GM19463 (cell line): ENCODE data around the gene RANBP10.

Source experiments
- ATAC-seq: cut with Tn5 transposase; IDR thresholded peaks from one replicate; pipeline ENCODE4 v1.9.1; 2021; ENCODE audit warnings: mild to moderate bottlenecking, moderate library complexity; ENCODE audit not compliant: unreplicated experiment

The RANBP10 gene

DNA sequence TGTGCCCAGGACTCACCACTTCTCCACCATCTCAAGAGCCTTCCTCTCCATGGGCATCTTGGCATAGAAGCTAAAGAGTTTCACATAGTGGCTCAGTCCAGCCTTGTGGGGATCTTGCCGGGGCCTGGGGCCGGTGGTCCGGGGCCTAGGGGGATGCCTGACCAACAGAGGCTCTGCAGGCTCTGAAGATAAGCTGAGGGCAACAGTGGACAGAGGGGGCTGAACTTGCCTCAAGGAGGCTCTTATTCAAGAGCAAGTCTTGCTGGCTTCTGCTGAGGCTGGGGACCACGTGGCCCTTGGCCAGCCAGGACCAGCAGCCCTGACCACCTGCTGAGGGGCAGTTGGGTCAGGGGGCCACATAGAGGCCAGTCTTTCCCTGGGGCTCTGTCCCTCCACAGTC lies 22.3 kb upstream of the RANBP10 start:
- ATAC-seq = no peak

DNA sequence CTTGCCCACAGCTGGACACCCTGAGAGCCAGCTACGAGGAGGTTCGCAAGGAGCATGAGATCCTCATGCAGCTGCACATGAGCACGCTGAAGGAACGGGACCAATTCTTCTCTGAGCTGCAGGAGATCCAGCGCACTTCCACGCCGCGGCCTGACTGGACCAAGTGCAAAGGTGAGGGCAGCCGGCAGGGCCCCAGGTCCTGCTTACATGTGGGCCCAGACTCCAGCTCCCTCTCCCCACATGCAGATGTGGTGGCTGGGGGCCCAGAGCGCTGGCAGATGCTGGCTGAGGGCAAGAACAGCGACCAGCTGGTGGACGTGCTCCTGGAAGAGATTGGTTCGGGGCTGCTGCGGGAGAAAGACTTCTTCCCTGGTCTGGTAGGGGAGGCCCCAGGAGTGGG lies 19.5 kb upstream of the RANBP10 start:
- ATAC-seq = no peak

DNA sequence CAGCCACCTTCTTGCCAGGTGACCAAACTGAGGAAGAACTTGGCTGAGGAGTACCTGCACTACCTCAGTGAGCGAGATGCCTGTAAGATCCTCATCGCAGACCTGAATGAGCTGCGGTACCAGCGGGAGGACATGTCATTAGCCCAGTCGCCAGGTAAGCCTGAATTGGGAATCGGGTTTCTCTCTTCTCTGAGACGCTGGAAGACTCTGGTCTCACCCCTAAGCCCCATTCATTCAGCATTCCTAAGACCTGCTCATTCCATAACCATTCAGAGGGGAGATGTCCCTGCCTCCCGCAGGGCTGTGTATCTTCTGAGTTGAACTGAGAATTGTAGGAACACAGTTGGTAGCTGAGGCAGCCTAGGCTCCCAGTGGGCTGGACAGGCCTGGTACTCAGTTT lies 18.8 kb upstream of the RANBP10 start:
- no peak for ATAC-seq

DNA sequence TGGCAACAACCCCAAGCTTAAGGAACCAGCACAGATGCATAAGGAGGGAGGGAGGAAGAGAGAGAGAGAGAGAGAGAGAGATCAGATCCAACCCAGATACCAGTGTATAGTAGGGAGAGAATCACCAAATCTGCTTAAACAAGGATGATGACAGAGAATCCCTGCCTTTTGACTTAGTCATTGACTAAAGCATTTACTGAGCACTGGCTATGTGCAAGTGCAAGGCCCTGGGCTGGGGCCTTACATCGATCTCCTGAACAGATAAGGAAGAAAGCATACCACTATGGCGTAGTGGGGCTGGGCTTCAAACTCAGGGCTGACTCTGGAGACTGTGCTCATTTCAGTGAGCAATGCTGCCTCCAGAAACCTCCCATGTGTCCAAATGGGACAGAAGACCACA lies 16.2 kb upstream of the RANBP10 start:
- ATAC-seq = no peak

DNA sequence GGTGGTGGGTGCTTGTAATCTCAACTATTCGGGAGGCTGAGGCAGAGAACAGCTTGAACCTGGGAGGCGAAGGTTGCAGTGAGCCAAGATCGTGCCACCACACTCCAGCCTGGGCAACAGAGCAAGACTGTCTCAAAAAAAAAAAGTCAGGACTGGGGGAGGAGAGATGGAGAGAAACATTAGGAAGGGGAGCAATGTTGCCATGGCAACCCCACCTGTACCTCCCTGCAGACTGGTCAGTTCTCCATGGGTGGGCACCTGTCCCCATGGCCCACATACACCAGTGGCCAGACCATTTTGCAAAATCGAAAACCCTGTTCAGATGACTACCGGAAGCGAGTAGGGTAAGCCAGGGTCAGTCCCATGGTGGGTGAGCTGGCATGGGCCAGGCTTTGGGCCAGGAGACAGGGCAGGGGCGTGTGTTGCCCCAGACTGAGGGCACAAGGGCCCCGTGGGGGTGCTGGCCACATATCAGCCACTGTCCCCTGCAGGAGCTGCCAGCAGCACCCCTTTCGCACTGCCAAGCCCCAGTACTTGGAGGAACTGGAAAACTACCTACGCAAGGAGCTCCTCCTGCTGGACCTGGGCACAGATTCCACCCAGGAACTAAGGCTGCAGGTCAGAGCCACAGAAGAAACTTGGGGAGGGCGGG lies 14.4 kb upstream of the RANBP10 start:
- no peak for ATAC-seq

DNA sequence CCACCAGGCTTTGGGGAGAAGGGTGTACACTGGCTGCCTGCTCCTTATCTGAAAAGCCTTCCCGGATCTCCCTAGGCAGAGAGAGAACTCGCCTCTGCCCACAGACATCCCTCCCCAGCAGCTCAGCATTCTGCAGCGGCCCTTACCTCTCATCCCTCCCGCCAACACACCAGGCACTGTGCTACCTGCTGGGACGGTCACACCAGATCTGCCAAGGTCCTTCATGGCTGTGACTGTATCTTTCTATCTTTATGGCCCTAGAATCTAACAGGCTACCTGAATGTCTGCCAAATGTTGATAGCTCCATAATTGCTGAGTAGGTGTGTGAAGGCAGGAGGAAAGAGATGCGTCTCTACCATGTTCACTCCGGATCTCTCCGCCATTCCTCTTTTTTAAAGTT lies 8.2 kb upstream of the RANBP10 start:
- no peak for ATAC-seq

DNA sequence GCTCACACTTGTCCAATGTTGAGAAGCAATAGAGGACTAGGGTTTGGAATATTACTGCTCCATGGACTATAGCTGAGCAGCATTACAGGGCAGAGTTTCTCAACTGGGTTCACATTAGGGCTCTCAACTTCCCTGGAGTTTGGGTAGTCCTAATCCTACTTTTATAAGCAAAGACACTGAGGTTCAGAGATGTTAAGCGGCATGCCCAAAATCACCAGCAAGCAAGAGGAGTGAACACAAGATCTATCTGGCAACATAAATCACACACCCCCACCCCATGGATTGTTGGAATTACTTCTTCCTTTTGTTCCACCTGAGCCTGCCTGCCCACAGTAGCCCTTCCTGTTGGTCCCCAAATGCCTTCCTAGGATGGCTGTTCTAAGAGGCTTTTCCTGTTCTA lies 5.5 kb upstream of the RANBP10 start:
- ATAC-seq = no peak

DNA sequence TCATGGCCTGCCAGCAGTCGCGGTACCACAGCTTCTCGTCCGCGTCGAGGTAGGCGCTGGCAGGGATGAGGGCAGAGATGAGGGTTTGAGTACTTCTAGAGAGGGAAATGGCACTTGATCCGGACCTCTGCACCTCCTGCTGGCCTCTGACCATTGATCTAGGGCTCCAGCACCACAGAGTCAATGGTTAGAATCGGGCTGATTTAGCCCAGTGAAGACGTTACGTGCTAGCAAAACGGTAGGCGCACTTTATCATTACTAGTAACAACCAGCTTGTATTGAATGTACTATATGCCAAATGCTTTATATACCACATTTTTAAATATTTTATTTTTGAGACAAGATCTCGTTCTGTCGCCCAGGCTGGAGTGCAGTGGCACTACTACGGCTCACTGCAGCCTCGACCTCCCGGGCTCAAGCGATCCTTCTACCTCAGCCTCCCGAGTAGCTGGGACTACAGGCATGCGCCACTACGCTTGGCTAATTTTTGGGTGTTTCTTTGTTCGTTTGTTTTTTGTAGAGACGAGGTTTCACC lies 855 bp upstream of the RANBP10 start:
- ATAC-seq = no peak

DNA sequence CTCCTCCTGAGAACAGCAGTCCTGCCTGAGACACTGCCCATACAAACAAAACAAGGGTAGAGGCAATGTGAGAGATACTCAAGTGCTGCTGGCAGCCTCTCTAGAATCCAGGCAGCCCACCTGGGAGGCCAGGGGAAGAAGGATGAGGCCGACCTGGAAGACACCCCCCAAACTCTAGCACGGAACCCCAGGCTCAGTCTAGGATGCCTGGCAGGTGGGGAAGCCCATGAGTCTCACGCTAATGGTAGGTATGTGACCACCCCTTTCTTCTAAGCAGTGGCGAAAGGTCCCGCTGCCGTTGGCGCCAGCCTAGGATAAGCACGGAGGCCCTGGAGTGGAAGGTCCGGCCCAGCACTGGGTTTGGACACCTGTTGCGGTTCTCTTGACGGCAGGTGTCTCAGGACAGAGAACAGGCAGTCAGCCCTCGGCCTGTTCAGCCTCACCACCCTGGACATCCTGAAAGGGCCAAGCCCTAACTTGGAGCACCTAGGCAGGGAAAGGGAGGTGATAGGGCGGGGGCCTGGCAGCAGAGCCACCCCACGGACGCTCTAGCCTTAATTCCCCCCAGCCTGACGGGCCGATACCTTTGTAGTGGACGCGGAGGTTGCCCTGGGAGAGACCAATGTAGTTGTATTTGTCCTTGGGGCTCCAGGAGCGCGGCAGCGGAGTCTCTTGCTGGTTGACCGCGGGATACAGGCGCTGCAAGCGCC lies 487 bp downstream of the RANBP10 start:
- ATAC-seq = no peak

DNA sequence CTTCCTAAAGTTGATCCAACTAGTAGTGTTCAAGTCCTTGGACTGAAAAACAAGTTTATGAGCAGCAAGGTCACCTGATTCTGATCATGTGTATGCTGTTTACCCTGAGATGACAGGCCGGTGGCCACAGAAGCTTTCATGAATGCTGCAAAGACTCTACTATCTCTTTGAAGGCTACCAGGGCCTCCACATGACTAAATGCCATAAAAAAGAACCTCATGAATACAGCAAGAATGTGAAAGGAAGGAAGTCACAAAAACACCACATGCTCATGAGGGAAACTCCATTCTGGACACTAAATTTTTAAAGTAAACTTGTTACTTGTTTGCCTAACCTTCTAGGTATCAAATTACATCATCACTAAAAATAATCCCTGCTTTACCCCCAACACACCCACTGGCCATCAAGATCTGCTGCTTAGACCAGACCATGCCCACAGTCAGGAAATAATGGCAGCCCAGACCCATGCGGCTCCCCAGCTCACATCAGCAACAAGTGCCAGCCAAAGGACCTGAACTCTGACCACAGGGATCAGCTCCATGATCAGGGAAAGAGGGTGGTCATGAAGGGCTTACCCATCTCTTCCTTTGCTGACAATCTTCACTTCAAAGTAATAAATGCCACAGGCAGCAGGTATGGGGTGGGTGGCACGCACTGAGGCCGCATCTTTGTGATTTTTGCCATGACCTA lies 1.4 kb downstream of the RANBP10 start:
- ATAC-seq = no peak

DNA sequence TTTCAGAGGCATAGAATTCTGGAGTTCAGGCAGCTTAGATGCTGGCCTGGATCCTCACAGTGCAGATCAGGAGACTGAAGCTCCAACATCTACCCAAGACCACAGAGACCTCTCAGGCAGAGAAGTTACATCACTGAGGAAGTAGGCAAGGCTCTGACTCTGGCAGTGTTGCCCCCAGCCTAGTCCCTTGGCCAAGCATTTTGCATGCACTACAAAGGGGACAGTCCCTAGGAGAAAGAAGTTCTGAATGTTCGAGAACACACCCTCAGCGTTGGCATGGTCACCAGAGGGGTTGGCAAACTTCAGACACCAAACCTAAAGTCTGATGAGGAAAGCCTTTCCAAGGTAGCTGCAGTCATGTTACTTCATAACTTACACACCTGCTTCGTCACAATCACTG lies 2.5 kb downstream of the RANBP10 start:
- ATAC-seq = no peak

DNA sequence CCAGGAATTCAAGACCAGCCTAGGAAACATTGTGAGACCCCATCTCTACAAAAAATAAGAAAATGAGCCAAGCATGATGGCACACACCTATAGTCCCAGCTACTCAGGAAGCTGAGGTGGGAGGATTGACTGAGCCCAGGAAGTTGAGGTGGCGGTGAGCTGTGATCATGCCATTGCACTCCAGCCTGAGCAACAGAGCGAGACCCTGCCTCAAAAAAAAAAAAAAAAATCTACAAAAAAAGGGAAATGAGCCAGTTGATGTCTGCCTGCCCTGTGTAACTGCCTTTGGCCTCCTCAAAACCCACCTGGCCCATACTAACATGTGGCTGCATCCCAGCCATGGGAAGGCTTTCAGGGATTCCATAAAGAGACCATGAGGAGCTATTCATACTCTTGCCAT lies 4.5 kb downstream of the RANBP10 start:
- no peak for ATAC-seq

DNA sequence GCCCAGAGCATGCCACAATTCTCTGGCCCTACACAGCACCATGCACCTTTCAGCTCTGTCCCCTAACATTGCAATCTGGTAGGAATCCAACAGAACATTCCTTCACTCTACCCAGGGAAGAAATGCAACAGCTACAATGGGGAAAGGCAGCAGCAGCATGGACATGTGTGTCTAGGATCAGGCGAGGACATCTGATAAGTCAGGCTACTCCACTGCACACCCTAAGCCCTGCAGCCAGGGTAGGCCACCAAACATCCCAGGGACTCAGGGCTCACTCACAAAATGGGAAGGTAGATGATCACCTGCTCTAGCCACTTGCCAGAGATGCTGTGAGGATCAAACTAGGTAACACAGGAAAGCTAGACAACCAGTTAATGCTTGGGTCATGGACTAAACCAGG lies 5.1 kb downstream of the RANBP10 start:
- no peak for ATAC-seq

DNA sequence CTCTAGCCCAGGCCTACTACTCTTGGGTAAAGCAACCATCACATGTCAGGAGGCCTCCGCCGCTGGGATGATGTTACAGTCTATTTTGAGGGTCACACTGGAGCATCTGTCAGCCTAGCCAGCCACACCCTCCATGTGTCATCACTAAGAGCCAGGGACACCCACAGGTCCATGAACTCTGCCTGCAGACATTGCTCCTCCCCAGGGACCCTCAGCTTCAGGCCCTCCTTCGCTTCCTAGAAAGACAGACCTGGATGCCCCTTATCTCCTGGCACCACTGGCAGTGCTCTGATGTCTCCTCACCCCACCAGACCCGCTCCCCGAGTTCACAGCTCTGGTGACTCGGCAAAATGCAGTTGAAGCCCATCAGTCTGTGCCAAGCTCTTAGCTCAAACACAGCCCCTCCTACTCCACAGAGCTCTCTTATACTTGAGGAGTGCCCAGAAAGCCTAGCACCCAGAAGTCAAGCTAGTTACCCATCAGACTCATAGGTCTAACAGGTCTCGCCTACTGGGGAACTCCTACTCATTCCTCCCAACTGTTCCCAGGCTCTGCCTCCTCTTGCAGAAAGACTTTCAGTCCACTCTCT lies 5.9 kb downstream of the RANBP10 start:
- ATAC-seq = no peak

DNA sequence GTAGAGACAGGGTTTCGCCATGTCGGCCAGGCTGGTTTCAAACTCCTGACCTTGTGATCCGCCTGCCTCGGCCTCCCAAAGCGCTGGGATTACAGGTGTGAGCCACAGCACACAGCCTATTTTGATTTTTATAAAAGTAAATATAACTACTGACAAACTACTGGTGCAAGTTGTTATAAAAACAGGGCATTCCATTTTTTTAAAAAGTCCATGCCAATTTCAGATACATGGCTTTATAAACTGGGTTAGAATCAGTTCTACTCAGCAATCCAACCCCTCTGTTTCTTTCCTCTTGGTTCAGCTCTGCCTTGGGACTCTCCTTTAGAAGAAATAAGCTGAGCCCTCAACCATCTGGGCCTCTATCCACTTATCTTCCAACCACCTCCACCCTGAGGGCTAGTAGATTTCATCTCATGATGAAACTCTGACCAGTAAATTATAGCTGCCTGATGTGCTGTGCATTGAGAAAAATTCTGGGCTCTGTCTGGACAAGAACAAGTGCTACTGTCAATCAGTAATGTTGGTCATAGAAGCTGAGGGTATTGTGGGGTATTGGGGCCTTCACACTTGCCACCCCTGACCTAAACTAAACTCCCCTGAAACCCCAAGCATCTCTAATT lies 10.2 kb downstream of the RANBP10 start:
- no peak for ATAC-seq

DNA sequence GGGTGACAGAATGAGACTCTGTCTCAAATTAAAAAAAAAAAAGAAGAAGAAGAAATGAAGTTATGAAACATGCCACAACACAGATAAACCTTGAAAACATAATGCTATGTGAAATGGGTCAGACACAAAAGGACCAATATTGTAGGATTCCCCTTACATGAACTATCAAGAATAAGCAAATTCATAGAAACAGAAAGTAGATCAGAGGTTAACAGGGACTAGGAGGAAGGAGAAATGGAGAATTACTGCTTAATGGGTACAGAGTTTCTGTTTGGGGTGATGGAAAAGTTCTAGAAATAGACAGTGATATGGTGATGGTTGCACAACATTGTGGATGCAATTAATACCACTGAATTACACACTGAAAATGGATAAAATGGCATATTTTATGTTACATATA lies 16.3 kb downstream of the RANBP10 start:
- no peak for ATAC-seq

DNA sequence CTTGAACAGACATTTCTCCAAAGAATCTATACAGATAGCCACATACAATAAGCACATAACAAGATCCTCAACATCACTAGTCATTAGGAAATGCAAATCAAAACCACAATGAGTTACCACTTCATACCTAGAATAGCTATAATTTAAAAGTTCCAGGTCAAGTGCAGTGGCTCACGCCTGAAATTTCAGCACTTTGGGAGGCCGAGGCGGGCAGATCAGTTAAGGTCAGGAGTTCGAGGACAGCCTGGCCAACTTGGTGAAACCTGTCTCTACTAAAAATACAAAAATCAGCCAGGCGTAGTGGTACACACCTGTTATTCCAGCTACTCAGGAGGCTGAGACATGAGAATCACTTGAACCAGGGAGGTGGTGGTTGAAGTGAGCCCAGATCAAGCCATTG lies 19.9 kb downstream of the RANBP10 start:
- ATAC-seq = no peak

DNA sequence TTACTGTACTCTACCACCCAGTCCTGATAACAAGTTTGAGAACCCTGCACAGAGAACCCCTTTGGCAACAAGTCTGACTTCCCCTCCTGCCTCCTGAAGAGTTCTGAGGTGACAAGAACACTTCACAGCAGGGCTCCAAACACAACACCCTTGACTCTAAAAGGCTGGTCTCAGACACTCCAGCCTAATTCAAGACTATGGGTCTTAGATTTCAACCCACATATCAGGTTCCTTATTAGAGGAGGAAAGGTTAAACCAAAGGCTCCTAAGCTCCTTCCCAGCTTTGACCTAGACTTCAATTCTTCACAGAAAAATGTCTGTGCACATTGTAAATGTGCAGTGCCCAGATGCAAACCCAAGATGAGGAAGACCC lies 23.0 kb downstream of the RANBP10 start:
- ATAC-seq = no peak

DNA sequence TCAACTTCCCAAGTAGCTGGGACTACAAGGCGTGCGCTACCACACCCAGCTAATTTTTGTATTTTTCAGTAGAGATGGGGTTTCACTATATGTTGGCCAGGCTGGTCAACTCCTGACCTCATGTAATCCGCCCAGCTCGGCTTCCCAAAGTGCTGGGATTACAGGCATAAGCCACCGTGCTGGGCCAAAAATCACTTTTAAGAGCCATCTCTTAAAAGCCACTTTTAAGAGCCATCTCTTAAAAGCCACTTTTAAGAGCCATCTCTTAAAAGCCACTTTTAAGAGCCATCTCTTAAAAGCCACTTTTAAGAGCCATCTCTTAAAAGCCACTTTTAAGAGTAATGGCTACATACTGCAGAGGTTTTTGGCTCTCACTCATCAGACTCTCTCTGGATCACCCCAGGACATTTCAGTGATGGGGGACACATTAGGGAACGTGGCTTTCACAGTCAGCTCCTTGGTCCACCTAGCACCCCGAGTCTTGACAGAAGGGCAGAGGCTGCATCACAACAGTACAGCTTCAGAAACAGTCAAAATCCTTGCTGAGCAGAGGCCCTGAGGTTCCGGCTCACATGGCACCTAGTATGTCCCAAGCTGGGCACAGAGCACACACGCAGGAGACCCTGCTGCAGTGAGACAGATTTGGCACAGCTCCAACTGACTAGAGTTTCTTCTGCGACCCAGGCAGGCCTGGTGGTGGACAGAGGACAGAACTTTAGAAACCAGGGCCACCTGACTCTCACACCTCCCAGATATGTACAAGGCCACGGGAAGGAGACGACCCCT lies 23.6 kb downstream of the RANBP10 start:
- ATAC-seq = no peak

DNA sequence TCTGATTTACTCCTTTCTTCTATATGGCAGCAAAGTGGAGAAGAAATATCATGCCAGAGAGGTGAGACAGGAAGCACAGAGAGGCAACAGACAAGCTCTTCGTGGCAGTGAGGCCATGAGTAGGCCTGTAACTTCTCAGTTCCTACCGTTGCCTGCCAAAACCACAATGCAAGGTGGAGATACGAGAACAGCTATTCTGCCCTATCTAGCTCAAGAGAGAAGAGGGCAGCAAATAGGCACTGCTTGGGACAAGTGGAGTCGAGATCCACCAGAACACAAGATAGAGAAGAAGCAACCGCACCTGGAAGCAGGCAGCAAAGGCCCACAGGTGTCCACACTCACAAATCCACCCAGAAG lies 24.8 kb downstream of the RANBP10 start:
- no peak for ATAC-seq
